ENCODE measurements around the gene FAM3B.

The FAM3B gene

DNA sequence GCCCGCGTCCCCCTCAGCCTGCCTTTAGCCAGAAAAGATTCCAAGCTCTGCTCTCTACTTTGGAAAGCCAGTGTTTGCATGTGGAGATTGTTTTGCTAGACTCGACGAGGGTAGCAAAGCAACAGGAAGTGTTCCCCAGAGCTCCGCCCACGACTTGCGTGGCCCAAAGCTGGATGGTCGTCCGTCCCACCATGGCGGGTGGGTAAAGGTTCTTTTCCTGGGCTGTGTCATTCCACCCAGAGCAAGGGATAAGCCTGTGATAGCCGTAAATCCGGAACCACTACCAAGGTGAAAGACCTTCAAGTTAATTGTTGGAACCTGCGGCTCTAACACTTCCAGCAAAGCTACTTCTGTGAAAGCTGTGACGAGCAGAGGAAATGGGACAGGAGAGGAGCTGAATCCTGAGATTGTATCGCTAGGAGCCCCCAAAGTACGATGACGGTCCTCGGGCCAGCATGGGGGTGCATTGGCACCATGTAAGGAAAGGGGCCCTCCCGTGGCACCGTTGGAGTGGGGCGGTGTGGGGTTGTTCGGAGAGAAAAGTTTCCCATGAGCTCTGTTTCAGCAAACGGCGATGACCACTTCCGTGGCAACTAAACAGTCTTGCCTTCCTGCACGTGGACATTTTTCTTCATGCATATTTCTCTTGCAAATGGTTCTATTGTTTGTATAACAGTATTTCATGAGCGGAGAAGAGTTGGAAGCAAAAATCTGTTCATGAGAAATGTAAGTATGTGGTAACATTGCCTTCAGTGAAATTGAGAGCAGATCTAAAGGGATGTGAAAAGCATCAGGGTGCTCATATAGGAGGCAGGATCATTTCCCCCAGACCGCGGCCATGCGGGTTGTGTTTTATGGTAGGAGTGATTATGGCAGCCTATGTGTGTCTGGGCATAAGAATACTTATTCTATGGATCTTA is 53.6 kb downstream of the FAM3B start:
- DNase-seq, result no peak

DNA sequence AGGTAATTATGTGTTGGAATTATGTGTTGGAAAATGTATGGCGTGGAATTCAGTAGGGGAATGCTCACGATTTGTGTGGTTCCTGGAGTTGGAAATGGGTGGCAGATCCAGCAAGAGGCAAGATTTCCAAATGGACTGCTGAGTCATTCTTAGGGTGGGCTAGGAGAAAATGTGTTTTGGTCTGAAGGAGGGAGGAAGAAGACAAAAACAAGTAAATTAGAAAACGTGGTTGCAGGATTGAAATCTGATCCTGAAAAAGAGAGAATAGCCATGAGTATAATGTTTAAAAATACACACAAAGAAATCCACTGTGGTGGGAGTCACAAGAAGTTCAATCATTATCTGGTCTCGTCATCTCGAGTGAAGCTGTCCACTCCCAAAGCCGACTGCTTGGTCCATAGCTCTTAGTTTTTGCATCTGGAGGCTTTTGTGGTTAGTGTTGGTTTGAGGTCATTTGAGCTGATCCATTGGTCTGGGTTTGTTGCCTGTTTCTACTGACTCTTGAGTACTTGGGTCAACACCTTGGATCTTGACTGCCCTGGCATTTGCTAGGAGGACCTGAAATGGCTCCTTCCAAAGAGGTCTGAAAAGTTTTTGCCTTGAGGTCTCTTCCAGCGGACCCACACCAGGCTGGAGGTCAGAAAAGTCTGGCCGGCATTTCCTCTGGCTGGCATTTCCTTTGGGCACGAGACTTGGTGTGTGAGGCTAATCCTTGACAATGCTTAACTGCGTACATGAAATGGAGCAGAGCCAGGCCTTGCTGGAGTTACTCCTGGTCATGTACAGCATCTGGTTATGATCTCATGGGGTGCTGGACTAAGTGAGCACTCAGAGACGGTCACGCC is 54.5 kb downstream of the FAM3B start:
- no peak for DNase-seq

DNA sequence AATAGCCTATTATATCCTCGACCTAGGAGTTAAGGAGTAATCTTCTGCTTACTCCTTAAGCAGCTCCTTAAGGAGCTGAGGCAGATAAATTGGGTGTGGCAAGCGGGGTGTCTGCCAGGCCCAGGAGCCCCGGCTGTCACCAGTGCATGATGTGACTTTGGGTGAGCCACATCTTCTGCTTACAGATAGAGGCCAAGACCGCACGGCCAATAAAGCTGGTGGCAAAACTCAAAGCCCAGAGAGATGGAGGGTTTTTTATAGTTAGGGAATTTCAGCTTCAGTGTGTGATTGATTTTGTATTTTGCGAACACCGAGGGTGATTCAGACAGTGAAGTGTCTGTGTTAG is 55.1 kb downstream of the FAM3B start:
- DNase-seq, result no peak

DNA sequence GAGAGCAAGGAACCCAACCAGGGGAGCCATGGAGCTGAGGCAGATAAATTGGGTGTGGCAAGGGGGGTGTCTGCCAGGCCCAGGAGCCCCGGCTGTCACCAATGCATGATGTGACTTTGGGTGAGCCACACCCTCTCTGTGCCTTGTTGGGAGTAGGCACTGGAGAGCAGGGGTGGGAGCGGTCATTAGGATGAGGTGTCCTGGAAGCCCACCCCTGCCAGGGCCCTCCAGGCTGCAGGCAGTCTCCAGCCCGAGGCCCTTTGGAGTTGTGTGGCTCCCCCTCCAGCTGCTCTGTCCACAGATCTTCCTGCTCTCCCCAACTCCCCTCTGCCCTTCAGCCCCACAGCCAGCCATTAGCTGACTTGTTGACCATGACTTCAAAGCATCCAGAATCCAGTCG is 56.7 kb downstream of the FAM3B start:
- no peak for DNase-seq

DNA sequence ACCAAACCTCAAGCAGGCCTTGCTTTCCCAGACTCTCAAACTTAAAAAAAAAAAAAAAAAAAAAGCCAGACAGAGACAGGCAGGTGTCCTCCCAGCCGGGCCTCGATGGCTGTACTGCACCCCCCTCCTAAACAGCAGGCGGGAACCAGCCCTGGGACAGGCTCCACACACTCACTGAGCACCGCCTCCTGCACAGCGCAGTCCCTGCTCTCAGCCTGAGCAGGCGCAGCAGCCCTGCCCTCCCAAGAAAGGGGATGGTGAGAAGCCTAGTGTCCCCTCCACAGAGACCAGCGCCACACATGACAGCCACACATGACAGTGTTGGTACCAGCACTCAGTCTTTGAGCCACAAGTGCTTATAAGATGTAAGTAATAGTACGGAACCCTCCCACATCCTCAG is 57.2 kb downstream of the FAM3B start:
- no peak for DNase-seq

DNA sequence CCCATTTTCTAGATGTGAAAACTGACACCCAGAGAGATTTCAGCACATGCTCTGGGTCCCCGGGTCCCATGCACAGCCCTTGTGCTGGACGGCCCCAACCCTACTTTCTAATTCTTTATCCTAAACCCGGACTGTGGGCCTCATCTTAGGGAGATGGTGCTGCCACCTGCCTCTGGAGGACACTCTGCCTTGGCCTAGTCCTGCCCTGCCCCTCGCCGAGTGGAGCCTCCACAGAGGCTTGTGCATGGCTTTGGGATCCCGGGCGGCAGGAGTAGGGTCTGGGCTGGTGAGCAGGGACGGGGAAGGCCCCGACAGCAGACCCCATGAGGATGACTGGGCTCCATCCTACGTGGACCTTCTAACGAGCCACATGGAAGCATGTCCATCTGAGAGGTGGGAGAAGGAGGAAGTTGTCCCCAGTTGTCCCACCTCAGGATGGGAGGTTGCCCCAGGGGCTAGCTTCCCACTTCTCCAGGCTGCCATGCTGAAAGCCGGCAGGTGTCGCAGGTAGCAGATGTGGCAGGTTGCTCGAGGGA is 57.6 kb downstream of the FAM3B start:
- DNase-seq, result no peak

DNA sequence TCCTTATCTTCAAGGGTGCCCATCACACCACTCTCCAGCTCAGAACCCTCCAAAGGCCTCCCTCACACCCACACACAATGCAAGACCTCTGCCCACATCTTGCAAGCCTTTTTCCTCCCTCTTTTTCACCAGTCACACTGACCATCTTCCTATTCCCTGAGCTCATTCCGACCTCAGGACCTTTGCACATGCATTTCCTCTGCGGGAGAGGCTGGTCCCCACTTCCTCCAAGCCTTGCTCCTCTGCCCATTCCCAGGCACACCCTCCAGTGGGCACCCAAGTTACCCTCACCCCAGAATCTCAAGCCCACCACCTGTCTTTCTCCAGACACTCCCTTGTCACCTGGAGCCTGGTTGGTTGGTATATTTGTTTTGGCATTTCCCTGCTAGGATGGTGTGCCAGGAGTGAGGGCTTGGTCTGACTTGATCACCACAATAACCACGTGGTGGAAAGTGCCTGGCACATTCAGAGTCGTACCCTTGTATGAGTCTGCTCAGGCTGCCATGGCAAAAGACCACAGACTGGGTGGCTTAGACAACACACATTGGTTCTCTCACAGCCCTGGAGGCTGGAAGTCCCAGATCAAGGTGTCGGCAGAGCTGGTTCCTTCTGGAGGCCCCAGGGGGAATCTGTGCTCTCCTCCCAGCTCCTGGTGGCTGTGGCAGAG is 58.4 kb downstream of the FAM3B start:
- DNase-seq, result no peak

DNA sequence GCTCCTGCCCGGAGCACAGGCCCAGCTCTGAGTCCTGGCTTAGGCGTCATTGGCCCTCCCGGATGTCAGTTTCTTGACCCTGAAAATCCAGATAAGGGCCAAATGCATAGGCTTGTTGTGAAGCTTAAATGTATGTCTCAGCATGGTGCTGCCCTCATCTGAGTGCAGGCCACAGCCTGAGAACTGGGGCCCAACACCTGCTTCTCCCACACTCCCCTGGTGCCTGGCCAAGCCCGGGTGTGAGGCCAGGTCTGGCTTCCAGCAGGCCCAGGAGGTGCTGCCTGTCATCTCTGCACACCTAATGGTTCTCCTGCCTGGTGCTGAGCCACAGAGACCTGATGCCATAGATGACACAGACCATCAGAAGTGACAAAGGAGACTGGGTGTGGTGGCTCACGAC is 59.3 kb downstream of the FAM3B start:
- DNase-seq, result no peak

DNA sequence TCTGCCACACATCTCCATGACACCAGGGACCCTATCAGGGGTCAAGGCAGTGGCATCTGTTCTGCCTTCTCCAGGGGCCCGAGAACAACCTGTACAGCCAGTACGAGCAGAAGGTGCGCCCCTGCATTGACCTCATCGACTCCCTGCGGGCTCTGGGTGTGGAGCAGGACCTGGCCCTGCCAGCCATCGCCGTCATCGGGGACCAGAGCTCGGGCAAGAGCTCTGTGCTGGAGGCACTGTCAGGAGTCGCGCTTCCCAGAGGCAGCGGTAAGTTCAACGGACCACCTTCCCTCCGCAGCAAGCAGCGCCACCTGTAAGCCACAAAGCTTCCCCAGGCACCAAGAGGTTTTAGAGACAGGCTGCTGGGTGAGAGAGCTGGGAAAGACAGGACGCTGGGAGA is 61.1 kb downstream of the FAM3B start:
- DNase-seq, result no peak

DNA sequence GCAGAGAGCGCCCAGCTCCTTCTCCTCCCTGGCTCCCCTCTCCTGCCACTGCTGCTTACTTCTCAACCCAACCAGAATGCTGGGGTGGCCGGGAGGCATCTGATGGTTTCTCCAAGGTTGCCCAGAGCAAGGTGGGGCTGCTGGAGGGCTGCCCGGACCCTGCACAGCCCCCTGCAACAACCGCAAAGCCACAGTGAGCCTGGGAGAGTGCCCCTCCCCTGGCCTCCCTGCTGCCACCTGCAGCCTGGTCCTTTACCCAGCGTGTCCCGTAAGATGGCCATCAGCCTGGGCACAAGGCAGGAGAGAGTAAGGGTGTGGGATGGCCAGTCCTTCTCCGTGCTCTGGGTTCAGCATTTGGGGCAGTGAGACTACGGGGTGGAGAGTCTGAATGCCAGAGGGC is 62.2 kb downstream of the FAM3B start:
- no peak for DNase-seq

DNA sequence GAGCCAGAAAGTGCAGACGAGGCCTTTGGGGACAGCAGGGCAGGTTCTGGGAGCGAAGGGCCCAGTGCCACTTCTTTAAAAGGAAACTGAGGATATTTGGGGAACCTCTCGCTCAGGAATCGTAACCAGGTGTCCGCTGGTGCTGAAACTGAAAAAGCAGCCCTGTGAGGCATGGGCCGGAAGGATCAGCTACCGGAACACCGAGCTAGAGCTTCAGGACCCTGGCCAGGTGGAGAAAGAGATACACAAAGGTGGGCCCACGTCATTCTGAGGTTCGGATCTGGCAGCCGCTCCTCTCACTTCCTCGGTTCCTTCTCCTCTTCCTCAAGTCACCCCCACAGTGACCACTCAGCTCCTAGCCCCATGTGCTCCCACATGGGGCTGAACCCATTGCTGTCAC is 63.3 kb downstream of the FAM3B start:
- no peak for DNase-seq

DNA sequence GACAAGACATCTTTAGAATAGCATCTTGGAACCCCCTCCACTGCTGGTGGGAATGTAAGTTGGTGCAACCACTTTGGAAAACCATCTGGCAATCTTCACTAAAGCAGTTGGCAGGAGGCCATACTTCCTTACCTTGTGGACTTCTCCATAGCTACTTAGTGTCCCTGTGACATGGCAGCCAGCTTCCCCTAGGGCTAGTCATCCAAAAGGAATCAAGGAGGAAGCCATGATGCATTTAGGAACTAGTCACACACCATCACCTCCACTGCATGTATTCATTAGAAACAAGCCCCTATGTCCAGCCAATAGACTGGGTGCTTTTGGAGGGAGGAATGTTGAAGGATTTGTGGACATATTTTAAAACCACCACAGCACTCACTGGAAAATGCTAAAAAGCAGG is 65.1 kb downstream of the FAM3B start:
- no peak for DNase-seq

DNA sequence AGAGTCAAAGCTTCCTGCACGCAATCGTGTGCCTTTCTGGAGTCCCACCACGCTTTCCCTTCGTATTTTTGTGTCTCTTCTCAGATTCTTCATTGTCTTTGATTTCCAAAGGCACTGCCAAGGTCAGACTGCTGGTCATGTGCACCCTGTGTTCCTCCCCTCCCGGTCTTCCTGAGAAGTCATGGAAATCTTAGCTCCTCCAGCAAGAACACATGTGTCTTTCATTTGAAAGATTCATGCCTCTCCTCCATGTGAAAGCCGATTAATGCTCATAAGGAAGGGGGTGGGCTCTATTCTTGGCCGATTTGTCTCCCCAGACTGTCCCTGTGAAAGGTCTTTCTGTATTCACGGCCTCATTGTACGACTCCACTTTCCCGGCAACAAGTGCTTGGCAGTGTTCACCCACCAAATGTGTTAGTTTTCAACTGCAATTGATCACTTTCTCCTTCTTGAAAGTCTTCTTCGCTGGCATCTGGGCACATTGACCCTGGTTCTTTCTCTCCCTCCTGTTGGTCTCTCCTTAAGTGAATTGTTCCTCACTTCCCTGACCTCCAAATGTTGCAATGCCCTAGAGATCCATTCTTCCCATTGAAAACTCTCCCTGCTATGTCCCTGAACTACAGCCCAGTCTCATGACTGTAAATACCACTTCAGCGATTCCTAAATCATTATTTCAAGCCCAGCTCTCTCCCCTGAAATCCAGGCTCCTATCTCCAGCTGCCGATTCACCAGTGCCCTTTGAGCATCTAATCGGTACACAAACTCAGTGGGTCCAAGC is 70.6 kb downstream of the FAM3B start:
- no peak for DNase-seq

DNA sequence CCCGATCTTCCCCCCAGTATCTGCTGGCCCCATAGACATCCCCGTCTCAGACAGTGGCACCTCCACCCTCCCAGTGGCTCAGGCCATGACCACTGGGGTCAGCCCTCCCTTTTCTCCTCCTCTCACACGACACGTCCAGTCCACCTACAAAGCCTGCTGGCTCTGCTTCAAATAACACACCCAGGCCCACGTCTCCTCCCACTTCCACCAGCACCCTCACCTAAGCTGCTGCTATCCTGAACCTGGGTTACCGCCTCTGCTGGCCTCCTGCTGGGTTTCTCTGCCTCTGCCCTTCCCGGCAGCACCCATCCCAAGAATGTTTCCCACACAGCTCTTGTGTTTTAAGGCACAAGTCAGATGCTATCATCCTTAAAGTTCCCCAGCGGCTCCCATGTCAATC is 71.2 kb downstream of the FAM3B start:
- DNase-seq, result no peak

DNA sequence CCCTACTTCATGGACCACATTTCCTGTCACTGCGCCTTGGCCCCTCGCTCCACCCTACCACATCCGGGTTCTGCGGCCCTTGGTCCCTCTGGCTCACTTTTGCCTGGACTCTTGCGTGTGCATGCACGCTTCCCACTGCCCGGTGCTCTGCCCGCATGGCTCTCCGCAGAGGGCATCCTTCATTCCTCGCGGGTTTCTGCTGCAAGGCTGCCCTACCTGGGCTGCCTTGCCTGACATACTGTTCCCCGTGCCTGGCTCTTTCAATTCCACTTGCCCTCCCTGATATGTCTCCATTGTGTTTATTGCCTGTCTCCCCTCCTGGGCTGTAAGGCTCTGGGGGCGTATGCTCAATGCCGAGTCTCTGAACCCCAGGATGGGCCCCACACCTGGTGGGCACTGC is 71.7 kb downstream of the FAM3B start:
- no peak for DNase-seq

DNA sequence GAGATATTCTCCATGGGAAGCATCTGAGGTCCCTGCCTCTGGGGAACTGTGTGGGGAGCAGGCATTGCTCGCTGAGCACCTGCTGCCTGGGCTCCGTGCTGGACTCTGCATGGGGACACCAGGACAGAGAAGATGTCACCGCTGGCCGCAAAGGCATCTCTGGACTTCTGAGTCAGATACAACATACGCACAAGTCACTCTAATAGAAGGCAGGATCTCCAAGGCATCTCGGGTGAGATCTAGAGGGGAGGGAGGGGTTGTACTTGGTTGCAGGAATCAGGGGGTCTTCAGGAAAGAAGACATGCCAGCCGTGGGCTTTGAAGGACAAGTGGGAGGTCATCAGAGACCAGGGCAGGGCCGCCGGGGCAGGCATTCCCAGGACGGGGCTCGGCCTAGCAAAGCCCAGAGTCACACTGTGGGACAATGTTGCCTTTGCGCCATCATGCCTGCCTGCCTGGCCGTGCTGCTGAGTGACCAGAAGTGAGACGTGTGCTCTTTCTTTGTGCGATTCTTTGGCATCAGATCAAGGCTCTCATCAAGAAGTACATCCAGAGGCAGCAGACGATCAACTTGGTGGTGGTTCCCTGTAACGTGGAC is 73.5 kb downstream of the FAM3B start:
- no peak for DNase-seq

DNA sequence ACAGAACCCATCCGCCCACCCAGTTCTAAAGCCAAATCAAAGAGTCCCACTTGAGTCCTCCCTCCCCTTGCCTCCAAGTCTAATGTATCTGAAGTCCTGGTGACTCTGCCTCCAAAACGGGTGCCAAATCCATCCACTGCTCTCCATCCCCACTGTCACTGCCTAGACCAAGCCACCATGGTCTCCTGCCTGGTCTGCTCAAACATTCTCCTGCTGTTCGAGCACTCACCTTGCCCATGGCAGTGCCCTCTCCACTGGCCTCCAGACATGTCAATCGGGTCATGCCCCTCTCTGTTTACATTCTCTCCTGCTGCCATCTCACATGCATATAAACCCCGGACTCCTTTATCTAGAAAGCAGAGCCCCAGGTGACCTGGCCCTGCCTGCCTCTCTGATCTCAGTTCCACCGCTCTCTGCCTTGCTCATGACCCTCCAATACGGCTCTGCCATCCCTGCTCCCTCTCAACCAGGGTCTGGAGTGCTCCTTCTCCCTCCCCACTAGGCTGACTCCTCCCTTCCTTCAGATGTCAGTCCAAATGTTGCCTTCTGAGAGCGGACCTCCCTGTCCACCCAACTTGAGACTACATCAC is 77.4 kb downstream of the FAM3B start:
- DNase-seq, result no peak

DNA sequence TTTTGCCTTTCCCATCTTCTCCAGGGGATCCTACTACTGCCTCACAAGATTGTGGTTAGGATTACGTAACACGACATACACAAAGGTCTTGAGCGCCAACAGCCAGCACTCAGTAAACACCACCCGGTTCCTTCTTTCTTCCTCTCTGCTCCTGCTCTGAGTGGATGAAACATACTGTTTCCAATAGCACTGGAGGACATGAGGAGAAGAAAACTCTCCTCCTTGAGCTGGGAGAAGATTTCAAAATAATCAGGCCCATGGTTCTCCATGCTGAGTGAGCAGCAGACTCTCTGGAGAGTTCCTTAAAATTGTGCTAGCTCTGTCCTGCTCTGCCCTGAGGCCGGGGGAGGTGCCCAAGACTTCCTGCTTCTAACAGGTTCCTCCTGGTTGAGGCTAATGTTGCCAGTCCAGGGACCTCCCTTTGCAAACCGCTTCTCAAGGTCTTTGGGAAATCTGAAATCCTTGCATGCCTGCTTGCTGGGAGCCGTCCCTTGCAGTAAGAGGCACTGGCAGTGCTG is 80.0 kb downstream of the FAM3B start:
- no peak for DNase-seq

DNA sequence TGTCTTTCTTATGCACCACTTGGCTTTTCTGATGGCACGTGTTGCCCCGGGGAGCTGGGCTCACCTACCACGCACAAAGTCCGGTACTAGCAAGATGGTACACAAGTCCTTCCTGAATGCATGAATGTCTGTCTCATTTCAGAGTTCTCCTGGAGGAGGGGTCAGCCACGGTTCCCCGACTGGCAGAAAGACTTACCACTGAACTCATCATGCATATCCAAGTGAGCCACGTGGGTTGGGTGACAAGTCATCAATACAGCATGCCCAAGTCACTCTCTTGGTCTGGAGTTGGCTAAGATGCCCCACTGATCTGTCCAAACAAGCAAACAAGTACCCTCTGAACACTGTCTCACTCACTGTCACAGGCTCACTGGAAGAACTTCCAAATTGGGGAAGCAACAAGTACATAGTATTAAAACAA is 80.9 kb downstream of the FAM3B start:
- no peak for DNase-seq

DNA sequence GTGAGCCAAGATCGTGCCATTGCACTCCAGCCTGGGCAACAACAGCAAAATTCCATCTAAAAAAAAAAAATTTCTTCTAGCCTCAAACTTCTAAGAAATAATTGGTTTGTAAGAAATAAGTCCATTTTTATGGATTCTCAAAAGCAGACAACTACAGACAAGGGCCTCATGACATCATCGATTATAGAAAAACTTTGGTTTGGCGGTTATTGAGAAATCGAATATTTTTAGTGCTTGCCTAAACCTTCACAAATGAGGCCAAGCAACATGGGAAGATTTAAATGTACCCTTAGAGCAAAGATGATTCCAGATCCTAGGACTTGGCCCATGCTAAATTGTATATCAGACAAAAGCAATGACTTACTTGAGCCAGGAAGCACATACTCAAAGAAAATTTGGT is 81.7 kb downstream of the FAM3B start:
- no peak for DNase-seq

DNA sequence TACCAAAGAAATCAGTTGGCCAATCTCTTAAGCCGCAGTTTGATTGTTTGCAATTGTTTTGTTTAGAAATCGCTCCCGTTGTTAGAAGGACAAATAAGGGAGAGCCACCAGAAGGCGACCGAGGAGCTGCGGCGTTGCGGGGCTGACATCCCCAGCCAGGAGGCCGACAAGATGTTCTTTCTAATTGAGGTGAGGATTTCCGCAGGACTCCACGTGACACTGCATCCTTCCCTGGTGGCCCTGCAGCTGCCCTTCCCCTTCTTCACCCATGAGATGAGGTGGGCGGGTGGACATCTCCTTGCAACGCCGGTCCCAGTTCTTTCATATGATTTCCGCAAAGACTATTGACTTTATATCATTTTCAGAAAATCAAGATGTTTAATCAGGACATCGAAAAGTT is 82.2 kb downstream of the FAM3B start:
- DNase-seq, result no peak
